Measurements from ENCODE around the gene ACOX2. TPM values are rescaled to one million over a fixed set of nuclear protein-coding genes. Genes with fewer than 3 reads are reported as not detected.

The ACOX2 gene
- total and polyA plus RNA-seq, 2 of the 13 experiments (the other 11 are each of a cell fraction or from before 2014, with no cell fraction given) = 42.6 to 98.5 TPM

- TF ChIP-seq ZSCAN21 (CRISPR knock-in tag; IDR thresholded peaks at IDR 0.05; ENCODE audit: borderline replicate concordance) (no peak), SP5 (CRISPR knock-in tag; IDR thresholded peaks at IDR 0.05; ENCODE audit: borderline replicate concordance, low read depth) (no peak; the same call in 1 of the 2 replicates), ZNF543 (CRISPR knock-in tag; IDR thresholded peaks at IDR 0.05) (no peak; the same call in 1 of the 2 replicates), RFX1 (IDR thresholded peaks at IDR 0.05) (no peak), FOXP1 (IDR thresholded peaks at IDR 0.05) (peak; percentile 65; the same call in 1 of the 2 replicates), FOXP1 (CRISPR knock-in tag; IDR thresholded peaks at IDR 0.05) (peak; percentile 87), NPAS2 (CRISPR knock-in tag; IDR thresholded peaks at IDR 0.05; ENCODE audit: borderline replicate concordance) (no peak), ZNF577 (CRISPR knock-in tag; IDR thresholded peaks at IDR 0.05; ENCODE audit: borderline replicate concordance, low read depth) (no peak), MXI1 (IDR thresholded peaks at IDR 0.05; ENCODE audit: borderline replicate concordance, low read depth, low read length) (peak; percentile 42; the same call in 1 of the 3 replicates), GTF3A (CRISPR knock-in tag; conservative IDR thresholded peaks at IDR 0.05) (no peak), JARID2 (CRISPR knock-in tag; IDR thresholded peaks at IDR 0.05; ENCODE audit: insufficient replicate concordance) (no peak), PHF20 (CRISPR knock-in tag; IDR thresholded peaks at IDR 0.05) (peak; percentile 57; the same call in 1 of the 2 replicates), HNRNPLL (IDR thresholded peaks at IDR 0.05; ENCODE audit: low read depth, low read length, poor library complexity, severe bottlenecking) (no peak), ZMYM2 (CRISPR knock-in tag; IDR thresholded peaks at IDR 0.05) (peak; percentile 93), ZBTB1 (CRISPR knock-in tag; IDR thresholded peaks at IDR 0.05; ENCODE audit: borderline replicate concordance) (no peak), ATM (IDR thresholded peaks at IDR 0.05; ENCODE audit: borderline replicate concordance) (no peak), SRSF1 (optimal IDR thresholded peaks at IDR 0.05; ENCODE audit: low read depth, low read length) (no peak), HOXD1 (CRISPR knock-in tag; IDR thresholded peaks at IDR 0.05) (no peak), ZNF34 (CRISPR knock-in tag; IDR thresholded peaks at IDR 0.05; ENCODE audit: borderline replicate concordance) (no peak), CREM (IDR thresholded peaks at IDR 0.05) (peak; percentile 62), CREM (CRISPR knock-in tag; IDR thresholded peaks at IDR 0.05) (no peak), ZNF263 (CRISPR knock-in tag; IDR thresholded peaks at IDR 0.05) (peak; percentile 89), DMAP1 (CRISPR knock-in tag; IDR thresholded peaks at IDR 0.05) (peak; percentile 75)
- TF ChIP-seq, protein P1, sequence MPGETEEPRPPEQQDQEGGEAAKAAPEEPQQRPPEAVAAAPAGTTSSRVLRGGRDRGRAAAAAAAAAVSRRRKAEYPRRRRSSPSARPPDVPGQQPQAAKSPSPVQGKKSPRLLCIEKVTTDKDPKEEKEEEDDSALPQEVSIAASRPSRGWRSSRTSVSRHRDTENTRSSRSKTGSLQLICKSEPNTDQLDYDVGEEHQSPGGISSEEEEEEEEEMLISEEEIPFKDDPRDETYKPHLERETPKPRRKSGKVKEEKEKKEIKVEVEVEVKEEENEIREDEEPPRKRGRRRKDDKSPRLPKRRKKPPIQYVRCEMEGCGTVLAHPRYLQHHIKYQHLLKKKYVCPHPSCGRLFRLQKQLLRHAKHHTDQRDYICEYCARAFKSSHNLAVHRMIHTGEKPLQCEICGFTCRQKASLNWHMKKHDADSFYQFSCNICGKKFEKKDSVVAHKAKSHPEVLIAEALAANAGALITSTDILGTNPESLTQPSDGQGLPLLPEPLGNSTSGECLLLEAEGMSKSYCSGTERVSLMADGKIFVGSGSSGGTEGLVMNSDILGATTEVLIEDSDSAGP (CRISPR knock-in tag; IDR thresholded peaks at IDR 0.05; ENCODE audit: borderline replicate concordance) = no peak
- TF ChIP-seq, protein P2, sequence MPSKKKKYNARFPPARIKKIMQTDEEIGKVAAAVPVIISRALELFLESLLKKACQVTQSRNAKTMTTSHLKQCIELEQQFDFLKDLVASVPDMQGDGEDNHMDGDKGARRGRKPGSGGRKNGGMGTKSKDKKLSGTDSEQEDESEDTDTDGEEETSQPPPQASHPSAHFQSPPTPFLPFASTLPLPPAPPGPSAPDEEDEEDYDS (CRISPR knock-in tag; IDR thresholded peaks at IDR 0.05) = peak; percentile 44; the same call in 1 of the 2 replicates
- TF ChIP-seq, protein P3, sequence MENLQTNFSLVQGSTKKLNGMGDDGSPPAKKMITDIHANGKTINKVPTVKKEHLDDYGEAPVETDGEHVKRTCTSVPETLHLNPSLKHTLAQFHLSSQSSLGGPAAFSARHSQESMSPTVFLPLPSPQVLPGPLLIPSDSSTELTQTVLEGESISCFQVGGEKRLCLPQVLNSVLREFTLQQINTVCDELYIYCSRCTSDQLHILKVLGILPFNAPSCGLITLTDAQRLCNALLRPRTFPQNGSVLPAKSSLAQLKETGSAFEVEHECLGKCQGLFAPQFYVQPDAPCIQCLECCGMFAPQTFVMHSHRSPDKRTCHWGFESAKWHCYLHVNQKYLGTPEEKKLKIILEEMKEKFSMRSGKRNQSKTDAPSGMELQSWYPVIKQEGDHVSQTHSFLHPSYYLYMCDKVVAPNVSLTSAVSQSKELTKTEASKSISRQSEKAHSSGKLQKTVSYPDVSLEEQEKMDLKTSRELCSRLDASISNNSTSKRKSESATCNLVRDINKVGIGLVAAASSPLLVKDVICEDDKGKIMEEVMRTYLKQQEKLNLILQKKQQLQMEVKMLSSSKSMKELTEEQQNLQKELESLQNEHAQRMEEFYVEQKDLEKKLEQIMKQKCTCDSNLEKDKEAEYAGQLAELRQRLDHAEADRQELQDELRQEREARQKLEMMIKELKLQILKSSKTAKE (CRISPR knock-in tag; IDR thresholded peaks at IDR 0.05; ENCODE audit: borderline replicate concordance) = no peak
- TF ChIP-seq, protein P4, sequence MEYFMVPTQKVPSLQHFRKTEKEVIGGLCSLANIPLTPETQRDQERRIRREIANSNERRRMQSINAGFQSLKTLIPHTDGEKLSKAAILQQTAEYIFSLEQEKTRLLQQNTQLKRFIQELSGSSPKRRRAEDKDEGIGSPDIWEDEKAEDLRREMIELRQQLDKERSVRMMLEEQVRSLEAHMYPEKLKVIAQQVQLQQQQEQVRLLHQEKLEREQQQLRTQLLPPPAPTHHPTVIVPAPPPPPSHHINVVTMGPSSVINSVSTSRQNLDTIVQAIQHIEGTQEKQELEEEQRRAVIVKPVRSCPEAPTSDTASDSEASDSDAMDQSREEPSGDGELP (IDR thresholded peaks at IDR 0.05; ENCODE audit: borderline replicate concordance, low read depth) = peak; percentile 88
Observed at GRCh38 chr3:58535531-58536500, 1.2 kb downstream of the ACOX2 start (continued).
